Myocyte (in vitro differentiated cells): Measurements from ENCODE around the gene NF1. TPM values are rescaled to one million over a fixed set of nuclear protein-coding genes. Genes with fewer than 3 reads are reported as not detected.
"Not testable (repeated sequence)": the region's sequence is repeated elsewhere in the genome, so short reads cannot be mapped to it uniquely, and the experiment has no call there.

Source experiments
- DNase-seq: peaks from one replicate; pipeline ENCODE4 v3.0.0-alpha.2; 2012; ENCODE audit warnings: low read depth
- total RNA-seq: library from RNA; depleted of rRNA; stranded (reverse); fragments of >200 nt; gene quantifications from 2 replicates; pipeline ENCODE4 v1.2.3, GENCODE V29; 2014

NF1 gene
- total RNA-seq, 1 donor from 2014 or later: 31.8 TPM

DNA sequence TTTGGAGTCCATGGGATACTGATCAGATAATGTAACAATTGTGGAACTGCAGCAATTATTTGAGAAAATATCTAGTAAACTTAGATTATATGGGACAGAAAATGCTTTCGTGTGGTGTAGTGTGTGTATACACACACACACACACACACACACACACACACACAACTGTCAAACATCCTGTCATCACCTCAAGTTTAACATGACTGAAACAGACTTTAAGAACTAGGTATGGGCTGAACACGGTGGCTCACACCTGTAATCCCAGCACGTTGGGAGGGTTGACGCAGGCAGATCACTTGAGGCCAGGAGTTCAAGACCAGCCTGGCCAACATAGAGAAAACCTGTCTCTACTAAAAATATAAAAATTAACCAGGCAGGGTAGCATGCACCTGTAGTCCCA, 227.2 kb downstream of the NF1 start:
- no peak for DNase-seq

- DNase-seq: no peak
Measured at GRCh38 chr17:31323551-31323950, 228.8 kb downstream of the NF1 start.

DNA sequence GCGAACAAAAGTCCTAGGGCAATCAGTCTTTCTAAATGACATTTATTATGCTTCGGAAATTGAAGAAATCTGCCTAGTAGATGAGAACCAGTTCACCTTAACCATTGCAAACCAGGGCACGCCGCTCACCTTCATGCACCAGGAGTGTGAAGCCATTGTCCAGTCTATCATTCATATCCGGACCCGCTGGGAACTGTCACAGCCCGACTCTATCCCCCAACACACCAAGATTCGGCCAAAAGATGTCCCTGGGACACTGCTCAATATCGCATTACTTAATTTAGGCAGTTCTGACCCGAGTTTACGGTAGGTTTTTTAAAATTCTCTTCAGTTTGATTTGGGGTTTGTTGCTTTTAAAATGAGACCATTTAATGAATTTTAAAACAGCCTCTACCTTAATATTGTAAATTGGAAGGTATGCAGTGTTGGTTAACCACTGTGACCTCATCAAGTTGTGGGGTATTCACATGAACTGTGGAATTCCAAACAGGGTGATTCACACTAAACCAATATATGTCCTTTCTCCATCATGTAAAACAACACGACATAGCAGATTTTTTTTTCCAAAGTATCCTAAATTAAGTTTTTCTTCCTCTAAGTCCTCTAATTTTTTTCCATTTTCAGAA, 232.9 kb downstream of the NF1 start:
- peak; percentile 66 for DNase-seq

- DNase-seq: peak; percentile 23
Measured at GRCh38 chr17:31328160-31328535, 233.4 kb downstream of the NF1 start.

GRCh38 chr17:31329221-31329620, 234.4 kb downstream of the NF1 start:
- no peak for DNase-seq

DNA sequence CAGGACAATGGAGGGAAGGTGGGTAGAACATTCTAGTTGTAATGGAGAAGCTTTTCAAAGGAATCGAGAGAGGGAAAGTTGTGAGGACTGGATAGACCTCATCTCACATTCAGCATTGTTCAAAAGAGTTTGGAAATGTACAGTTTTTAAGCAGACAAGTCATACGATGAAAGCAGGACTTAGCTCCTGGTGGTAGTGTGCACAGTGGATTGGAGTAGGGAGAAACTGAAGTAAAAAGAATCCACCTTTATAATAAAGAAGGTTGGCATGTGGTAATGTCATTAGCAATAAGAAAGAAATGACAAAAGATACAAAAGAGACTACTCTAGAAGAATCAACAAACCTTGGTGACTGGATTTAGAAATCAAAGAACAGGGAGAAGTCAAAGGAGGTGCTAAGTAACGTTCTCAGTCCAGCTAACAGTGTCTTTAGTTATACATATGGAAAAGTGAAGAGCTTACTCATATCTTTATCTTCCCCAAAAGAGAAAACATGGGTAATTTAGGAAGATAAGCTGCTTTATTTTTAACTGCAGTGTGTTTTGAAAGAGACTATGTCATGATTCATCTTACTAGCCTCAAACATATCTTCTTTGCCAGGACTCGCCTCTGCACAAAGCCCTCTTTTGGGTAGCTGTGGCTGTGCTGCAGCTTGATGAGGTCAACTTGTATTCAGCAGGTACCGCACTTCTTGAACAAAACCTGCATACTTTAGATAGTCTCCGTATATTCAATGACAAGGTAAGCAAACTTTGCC, 245.3 kb downstream of the NF1 start:
- DNase-seq: peak; percentile 57

DNA sequence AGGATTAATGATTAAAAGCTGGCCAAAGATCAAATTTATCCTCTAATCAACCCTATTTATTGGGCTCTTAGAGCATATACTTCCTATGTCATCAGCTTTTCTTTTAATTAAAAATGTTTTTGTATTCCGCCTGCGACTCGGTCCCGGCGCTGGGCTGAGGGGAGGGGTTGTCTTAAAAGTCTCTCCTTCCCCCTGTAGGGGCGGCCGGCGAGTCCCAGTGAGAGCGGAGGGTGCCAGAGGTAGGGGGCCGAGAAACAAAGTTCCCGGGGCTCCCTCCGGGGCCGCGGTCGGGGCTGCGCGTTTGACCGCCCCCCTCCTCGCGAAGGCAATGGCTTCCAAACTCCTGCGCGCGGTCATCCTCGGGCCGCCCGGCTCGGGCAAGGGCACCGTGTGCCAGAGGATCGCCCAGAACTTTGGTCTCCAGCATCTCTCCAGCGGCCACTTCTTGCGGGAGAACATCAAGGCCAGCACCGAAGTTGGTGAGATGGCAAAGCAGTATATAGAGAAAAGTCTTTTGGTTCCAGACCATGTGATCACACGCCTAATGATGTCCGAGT, 250.5 kb downstream of the NF1 start:
- not testable (repeated sequence) for DNase-seq

DNA sequence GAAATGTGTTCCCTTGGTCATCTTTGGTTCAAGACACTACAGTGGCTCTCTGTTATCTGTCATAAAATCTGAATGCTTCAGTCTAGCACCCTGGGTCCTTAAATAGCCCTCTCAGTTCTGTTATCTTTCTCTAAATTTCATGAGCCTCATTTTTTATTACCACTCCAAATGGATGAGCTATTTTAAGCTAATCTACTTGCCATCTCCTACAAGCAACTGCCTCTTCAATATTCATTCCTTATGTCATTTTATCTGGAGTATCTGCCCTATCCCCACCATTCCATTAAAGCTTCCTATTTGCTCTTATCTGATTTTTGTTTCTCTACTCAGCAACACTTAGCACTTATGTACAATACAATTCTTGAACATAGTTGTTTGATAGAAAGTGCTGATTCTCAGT, 254.7 kb downstream of the NF1 start:
- DNase-seq: no peak

GRCh38 chr17:31355935-31356334, 261.2 kb downstream of the NF1 start:
- DNase-seq: no peak

GRCh38 chr17:31357091-31357490, 262.3 kb downstream of the NF1 start:
- DNase-seq: no peak

- peak; percentile 24 for DNase-seq
Measured at GRCh38 chr17:31357839-31358394, 263.1 kb downstream of the NF1 start.

GRCh38 chr17:31364012-31364411, 269.2 kb downstream of the NF1 start:
- DNase-seq: no peak

- no peak for DNase-seq
Measured at GRCh38 chr17:31366088-31366487, 271.3 kb downstream of the NF1 start.

- DNase-seq: peak; percentile 88
Measured at GRCh38 chr17:31369266-31369665, 274.5 kb downstream of the NF1 start.

DNA sequence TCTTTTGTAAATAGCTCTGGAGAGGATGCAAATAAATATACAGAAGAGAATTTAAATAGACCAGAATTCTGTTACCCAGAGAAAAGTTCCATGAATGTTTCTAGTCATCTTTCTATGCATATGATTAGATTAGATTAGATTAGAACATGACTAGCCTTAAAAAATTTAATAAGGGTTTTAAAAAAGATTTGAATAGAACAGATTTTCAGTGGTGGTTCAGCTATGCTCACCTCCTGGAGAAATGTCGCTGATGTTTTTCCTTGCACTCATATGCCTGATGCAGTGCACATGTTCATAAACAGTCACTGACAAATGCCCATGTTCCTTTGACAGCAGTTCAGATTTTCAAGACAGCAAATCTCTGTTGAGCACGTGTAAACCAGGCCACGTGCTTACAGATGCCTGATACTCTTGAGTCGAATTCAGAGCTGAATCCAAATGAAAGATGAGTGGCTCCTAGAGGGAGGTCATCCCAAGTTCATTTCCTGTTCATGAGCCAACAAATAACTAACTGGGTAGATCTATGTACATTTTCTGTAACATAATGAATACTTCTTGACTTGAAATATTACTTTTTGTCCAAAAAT, 276.8 kb downstream of the NF1 start:
- DNase-seq: peak; percentile 22

- peak; percentile 74 for DNase-seq
Measured at GRCh38 chr17:31373150-31374093, 278.6 kb downstream of the NF1 start.

GRCh38 chr17:31374094-31374447, 279.3 kb downstream of the NF1 start:
- no peak for DNase-seq

DNA sequence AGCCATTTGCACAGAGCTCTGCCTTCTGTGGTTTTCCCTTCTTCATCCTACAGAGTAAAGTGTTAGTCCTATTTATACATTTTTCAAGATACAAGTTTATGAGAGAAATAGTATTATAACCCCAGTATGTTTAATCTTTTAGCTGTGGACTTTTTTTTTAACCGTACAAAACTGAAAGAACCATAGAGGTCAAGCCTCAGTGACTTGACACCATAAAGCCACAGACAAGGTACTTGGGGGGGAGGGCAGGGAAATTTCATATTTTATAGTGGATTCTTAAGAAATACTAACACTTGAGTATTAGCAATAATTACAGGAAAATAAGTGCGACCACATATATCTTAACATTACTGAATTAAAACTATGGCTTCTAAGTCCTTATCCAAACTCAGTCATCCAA, 279.7 kb downstream of the NF1 start:
- DNase-seq: no peak

DNA sequence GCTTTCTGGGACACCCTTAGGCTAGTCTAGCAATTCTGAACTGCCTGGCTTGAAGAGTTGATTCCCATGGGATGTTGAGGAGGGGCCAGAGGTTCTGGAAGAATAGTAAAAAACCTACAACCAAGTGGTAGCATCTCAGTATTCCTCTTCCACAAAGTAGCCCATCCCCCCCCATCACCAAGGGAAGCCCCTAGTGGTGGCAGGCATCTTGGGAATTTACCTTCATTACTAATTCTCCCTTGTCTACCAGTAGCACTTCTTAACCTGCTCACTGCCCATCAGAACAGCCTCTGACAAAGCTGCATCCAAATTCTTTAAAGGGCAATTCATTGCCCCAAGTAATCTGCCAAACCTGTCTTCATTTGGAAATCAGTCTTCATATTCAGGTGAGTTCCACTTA, 283.9 kb downstream of the NF1 start:
- DNase-seq: no peak

- DNase-seq: no peak
Measured at GRCh38 chr17:31379597-31380205, 284.9 kb downstream of the NF1 start.
